Measurements from ENCODE around the gene NR0B1.
A peak's percentile ranks its signal among the peaks of the same experiment; 100 is the strongest.

Gene NR0B1

DNA sequence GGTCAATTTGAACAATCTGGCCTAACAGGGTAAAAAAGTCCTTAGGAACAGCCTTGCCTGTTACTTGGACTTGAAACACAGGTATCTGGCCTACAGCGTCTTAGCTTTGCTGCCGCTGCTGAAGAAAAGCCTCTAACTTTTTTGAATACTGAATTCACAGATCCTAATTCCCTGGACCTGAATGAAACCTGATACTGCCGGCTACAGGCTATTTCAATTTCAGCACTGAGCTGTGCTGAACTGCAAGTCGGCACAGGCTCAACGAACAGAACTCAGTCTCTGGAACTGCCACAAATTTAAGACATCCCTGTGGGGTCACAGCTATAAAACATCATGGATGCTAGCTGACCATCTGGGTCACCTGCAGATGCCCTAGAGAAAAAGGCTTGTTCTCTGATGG lies 7.2 kb downstream of the NR0B1 start:
- no peak overlapping the region for H3K4me3 ChIP-seq (replicated peaks; ENCODE audit: low read depth, low read length)
- DNase-seq (ENCODE audit: low read depth): peak; percentile 22
- TF ChIP-seq, protein P1, sequence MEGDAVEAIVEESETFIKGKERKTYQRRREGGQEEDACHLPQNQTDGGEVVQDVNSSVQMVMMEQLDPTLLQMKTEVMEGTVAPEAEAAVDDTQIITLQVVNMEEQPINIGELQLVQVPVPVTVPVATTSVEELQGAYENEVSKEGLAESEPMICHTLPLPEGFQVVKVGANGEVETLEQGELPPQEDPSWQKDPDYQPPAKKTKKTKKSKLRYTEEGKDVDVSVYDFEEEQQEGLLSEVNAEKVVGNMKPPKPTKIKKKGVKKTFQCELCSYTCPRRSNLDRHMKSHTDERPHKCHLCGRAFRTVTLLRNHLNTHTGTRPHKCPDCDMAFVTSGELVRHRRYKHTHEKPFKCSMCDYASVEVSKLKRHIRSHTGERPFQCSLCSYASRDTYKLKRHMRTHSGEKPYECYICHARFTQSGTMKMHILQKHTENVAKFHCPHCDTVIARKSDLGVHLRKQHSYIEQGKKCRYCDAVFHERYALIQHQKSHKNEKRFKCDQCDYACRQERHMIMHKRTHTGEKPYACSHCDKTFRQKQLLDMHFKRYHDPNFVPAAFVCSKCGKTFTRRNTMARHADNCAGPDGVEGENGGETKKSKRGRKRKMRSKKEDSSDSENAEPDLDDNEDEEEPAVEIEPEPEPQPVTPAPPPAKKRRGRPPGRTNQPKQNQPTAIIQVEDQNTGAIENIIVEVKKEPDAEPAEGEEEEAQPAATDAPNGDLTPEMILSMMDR (IDR thresholded peaks at IDR 0.05; ENCODE audit: low read length, missing control alignments): no peak

- no peak for DNase-seq (ENCODE audit: low read depth)
- H3K4me3 ChIP-seq (replicated peaks; ENCODE audit: low read depth, low read length): no peak overlapping the region
- TF ChIP-seq, protein P1 (IDR thresholded peaks at IDR 0.05; ENCODE audit: low read length, missing control alignments): no peak
Measured at GRCh38 chrX:30301208-30301607, 8.0 kb downstream of the NR0B1 start.

DNA sequence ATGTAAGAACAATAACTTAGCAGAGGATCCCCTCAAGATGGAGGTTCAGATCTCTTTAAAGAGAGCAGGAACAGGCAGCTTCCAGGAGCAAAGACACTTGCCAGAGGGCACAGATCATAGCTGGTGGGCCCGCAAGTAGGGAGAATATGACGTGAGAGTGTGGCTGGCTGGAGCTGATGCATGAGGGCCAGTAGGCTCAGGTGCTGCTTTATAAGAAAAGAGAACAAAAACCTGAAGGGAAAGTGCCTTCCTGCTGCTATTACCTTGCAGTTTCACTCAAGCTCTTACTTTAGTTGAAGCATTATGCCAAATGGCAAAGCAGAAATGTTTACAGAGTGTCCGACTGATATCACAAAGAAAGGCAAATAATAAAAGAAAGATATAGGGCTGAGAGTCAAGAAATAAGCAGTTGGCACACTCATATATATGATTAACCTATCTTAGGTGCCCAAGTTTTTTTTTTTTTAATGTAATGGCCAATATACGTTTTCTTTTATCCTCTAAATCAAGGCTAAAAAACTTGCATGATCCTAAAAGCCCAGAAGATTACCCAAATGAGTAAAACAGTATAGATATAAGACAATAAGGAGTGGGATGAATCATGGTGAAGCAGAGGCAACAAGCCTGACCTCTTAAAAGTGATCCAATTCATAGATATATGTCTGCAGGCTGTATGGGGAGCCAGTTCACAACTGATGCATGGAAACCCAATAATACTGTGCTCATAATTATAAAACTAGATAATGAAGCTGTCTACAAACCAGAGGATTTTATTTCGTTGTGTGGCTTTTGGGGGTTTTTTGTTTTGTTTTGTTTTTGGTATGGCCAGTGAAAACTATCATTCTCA lies 12.6 kb downstream of the NR0B1 start:
- no peak for DNase-seq (ENCODE audit: low read depth)
- TF ChIP-seq, protein P1 (IDR thresholded peaks at IDR 0.05; ENCODE audit: low read length, missing control alignments): no peak
- H3K4me3 ChIP-seq (replicated peaks; ENCODE audit: low read depth, low read length): no peak overlapping the region

GRCh38 chrX:30283456-30284200 lies 25.6 kb downstream of the NR0B1 start:
- DNase-seq (ENCODE audit: low read depth): peak; percentile 89
- H3K4me3 ChIP-seq (replicated peaks; ENCODE audit: low read depth, low read length): no peak overlapping the region
- TF ChIP-seq, protein P1 (IDR thresholded peaks at IDR 0.05; ENCODE audit: low read length, missing control alignments): no peak

- DNase-seq (ENCODE audit: low read depth): no peak
- TF ChIP-seq, protein P1 (IDR thresholded peaks at IDR 0.05; ENCODE audit: low read length, missing control alignments): no peak
- no peak overlapping the region for H3K4me3 ChIP-seq (replicated peaks; ENCODE audit: low read depth, low read length)
Measured at GRCh38 chrX:30282527-30282926, 26.7 kb downstream of the NR0B1 start.

DNA sequence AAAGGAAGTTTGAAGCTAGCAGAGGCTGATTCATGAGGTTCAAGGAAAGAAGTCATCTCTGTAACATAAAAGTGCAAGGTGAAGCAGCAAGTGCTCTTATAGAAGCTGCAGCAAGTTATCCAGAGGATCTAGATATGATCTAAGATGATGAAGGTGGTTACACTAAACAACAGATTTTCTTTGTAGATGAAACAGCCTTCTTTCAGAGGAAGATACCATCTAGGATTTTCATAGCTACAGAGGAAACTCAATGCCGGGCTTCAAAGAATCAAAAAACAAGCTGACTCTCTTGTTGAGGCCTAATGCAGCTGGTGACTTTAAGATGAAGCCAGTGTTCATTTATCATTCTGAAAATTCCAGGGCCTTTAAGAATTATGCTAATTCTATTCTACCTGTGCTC lies 28.8 kb downstream of the NR0B1 start:
- no peak for DNase-seq (ENCODE audit: low read depth)
- TF ChIP-seq, protein P1 (IDR thresholded peaks at IDR 0.05; ENCODE audit: low read length, missing control alignments): no peak
- H3K4me3 ChIP-seq (replicated peaks; ENCODE audit: low read depth, low read length): no peak overlapping the region

Data from fibroblast of pulmonary artery (primary cell).